Smooth muscle cell (in vitro differentiated cells): ENCODE data around the gene ITGAE. TPM values are rescaled to one million over a fixed set of nuclear protein-coding genes. Genes with fewer than 3 reads are reported as not detected.

Source experiments
- DNase-seq: peaks from one replicate; lab custom pipeline; 2025; ENCODE audit not compliant: unreplicated experiment; lab: John Stamatoyannopoulos, UW
- H2AFZ ChIP-seq: fragments of 200-600 bp; sonication (generic); 2 replicates; pipeline ENCODE4 v1.6.0; 2016; ENCODE audit warnings: antibody characterized with exemption, low read depth, mild to moderate bottlenecking
- H3F3A ChIP-seq: fragments of 200-600 bp; sonication (generic); 2 replicates; pipeline ENCODE4 v1.6.0; 2017; ENCODE audit warnings: antibody characterized with exemption, low read depth
- H3K27ac ChIP-seq: fragments of 200-600 bp; sonication (generic); 2 replicates; pipeline ENCODE4 v1.5.1; 2016; ENCODE audit warnings: low read depth, mild to moderate bottlenecking
- H3K27me3 ChIP-seq: fragments of 200-600 bp; sonication (generic); 2 replicates; pipeline ENCODE4 v1.6.1; 2016; ENCODE audit warnings: low read depth, mild to moderate bottlenecking
- H3K36me3 ChIP-seq: fragments of 200-600 bp; sonication (generic); 2 replicates; pipeline ENCODE4 v1.5.1; 2016; ENCODE audit warnings: low read depth
- H3K4me1 ChIP-seq: fragments of 200-600 bp; sonication (generic); 2 replicates; pipeline ENCODE4 v1.5.1; 2016; ENCODE audit warnings: low read depth
- H3K4me2 ChIP-seq: fragments of 200-600 bp; sonication (generic); 2 replicates; pipeline ENCODE4 v1.6.0; 2016; ENCODE audit warnings: mild to moderate bottlenecking
- H3K4me3 ChIP-seq: fragments of 200-600 bp; sonication (generic); 2 replicates; pipeline ENCODE4 v1.5.1; 2016; ENCODE audit warnings: mild to moderate bottlenecking
- H3K79me2 ChIP-seq: fragments of 200-600 bp; sonication (generic); 2 replicates; pipeline ENCODE4 v1.6.0; 2016; ENCODE audit warnings: low read depth, mild to moderate bottlenecking
- H3K9ac ChIP-seq: fragments of 200-600 bp; sonication (generic); 2 replicates; pipeline ENCODE4 v1.6.0; 2016; ENCODE audit warnings: low read depth
- H3K9me3 ChIP-seq: fragments of 200-600 bp; sonication (generic); replicated peaks from 2 replicates; pipeline ENCODE4 v1.5.1; 2016; ENCODE audit warnings: low read depth
- H4K20me1 ChIP-seq: fragments of 200-600 bp; sonication (generic); 2 replicates; pipeline ENCODE4 v1.6.0; 2016; ENCODE audit warnings: low read depth
- WGBS: methylation state at CpG from one replicate; pipeline ENCODE4 v1.1.7; 2016; ENCODE audit warnings: low lambda C conversion rate; 5-methylcytosine and 5-hydroxymethylcytosine counted together
- polyA plus RNA-seq: library from polyadenylated mRNA; unstranded; fragments of >200 nt; fragmentation: Nextera tagmentation; extraction: Ambion mirVana; gene quantifications from 2 replicates; pipeline ENCODE4 v1.2.1, GENCODE V29; 2016
- total RNA-seq: library from RNA; depleted of rRNA; stranded (reverse); fragments of >200 nt; gene quantifications from 2 replicates; pipeline ENCODE4 v1.2.3, GENCODE V29; 2014
- TF ChIP-seq, protein P1 (sequence below): fragments of 200-600 bp; sonication (generic); IDR thresholded peaks from 2 replicates; pipeline ENCODE4 v1.5.1; 2017; ENCODE audit warnings: borderline replicate concordance, mild to moderate bottlenecking, antibody characterized with exemption; ENCODE audit not compliant: insufficient read depth, poor library complexity, severe bottlenecking

Gene ITGAE
- total and polyA plus RNA-seq, 2 experiments from 2014 or later: 43.8 to 66.7 TPM

DNA sequence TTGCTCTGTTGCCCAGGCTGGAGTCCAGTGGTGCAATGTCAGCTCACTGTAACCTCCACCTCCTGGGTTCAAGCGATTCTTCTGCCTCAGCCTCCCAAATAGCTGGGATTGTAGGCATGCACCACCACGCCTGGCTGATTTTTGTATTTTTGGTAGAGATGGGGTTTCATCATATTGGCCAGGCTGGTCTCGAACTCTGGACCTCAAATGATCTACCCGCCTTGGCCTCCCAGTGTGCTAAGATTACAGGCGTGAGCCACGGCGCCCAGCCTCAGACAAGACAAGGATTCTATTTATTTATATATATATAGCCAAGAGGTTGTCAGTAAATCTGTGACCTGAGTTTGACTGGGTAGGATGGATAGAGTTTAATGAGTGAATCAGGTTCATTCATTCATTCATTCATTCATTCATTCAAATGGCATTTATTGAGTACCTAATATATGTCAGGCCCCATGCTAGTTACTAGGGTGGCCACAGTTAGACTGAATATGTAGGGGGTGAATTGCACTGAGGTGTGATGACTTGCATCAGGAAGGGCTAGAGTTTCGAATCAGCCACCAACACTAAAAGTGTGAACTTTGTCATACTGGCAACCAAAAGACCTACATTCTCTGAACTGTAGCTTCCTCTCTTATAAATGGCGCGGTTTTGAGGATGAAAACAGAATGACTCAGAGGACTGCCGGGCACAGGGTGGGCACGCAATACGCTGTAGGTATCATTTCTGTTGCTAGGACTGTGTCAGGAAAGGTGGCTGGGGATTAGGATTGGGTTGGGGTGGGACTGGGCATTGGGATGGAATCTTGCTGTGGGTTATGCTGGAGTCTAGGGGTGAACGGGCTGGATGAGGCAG, 37.8 kb downstream of the ITGAE start:
- no peak overlapping the region for H3K27ac ChIP-seq
- H3K4me2 ChIP-seq: no peak overlapping the region
- DNase-seq: no peak
- no peaks in the 10 kb centered on the region for H3K36me3 ChIP-seq
- H4K20me1 ChIP-seq: no peaks in the 10 kb centered on the region
- no peaks in the 10 kb centered on the region for H3K4me1 ChIP-seq
- no peak overlapping the region for H3K9ac ChIP-seq
- no peaks in the 10 kb centered on the region for H3K79me2 ChIP-seq
- TF ChIP-seq, protein P1, sequence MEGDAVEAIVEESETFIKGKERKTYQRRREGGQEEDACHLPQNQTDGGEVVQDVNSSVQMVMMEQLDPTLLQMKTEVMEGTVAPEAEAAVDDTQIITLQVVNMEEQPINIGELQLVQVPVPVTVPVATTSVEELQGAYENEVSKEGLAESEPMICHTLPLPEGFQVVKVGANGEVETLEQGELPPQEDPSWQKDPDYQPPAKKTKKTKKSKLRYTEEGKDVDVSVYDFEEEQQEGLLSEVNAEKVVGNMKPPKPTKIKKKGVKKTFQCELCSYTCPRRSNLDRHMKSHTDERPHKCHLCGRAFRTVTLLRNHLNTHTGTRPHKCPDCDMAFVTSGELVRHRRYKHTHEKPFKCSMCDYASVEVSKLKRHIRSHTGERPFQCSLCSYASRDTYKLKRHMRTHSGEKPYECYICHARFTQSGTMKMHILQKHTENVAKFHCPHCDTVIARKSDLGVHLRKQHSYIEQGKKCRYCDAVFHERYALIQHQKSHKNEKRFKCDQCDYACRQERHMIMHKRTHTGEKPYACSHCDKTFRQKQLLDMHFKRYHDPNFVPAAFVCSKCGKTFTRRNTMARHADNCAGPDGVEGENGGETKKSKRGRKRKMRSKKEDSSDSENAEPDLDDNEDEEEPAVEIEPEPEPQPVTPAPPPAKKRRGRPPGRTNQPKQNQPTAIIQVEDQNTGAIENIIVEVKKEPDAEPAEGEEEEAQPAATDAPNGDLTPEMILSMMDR: no peak
- no peaks in the 10 kb centered on the region for H3K9me3 ChIP-seq
- no peaks in the 10 kb centered on the region for H3K27me3 ChIP-seq
- H3K4me3 ChIP-seq: no peak overlapping the region
- 94% methylated on average over 14 of the region's 14 CpGs for WGBS
- H2AFZ ChIP-seq: no peak overlapping the region
- H3F3A ChIP-seq: no peaks in the 10 kb centered on the region

DNA sequence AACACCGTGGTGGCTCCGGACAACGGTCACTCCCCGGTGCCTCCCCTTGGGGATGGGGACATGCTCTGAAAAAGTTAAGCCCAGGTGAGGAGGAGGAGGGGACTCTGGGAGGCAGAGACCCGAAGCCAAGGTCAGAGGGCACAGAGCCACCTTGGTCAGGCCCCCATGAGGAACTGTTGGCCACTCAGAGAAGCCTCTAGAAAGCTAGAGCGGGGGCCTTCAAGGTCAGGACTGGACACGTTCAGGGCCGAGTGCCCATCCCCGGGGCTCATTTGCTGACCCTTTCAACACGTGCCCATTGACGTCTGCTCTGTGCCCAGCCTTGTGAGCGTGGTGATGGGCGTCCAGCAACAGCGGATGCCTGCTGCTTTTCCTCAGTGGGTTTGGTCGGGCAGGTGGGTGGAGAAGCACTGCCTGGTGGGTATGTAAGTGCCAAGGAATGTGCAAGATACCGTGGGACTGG, 39.0 kb downstream of the ITGAE start:
- H3K4me2 ChIP-seq: no peak overlapping the region
- no peak overlapping the region for H3K4me3 ChIP-seq
- H3K9me3 ChIP-seq: no peaks in the 10 kb centered on the region
- no peaks in the 10 kb centered on the region for H3F3A ChIP-seq
- no peaks in the 10 kb centered on the region for H4K20me1 ChIP-seq
- H3K27ac ChIP-seq: no peak overlapping the region
- H3K27me3 ChIP-seq: no peaks in the 10 kb centered on the region
- no peaks in the 10 kb centered on the region for H3K79me2 ChIP-seq
- no peaks in the 10 kb centered on the region for H3K36me3 ChIP-seq
- TF ChIP-seq, protein P1: no peak
- H3K4me1 ChIP-seq: no peaks in the 10 kb centered on the region
- H3K9ac ChIP-seq: no peak overlapping the region
- no peak for DNase-seq
- H2AFZ ChIP-seq: no peak overlapping the region
- WGBS: 87% methylated on average over 16 of the region's 16 CpGs

DNA sequence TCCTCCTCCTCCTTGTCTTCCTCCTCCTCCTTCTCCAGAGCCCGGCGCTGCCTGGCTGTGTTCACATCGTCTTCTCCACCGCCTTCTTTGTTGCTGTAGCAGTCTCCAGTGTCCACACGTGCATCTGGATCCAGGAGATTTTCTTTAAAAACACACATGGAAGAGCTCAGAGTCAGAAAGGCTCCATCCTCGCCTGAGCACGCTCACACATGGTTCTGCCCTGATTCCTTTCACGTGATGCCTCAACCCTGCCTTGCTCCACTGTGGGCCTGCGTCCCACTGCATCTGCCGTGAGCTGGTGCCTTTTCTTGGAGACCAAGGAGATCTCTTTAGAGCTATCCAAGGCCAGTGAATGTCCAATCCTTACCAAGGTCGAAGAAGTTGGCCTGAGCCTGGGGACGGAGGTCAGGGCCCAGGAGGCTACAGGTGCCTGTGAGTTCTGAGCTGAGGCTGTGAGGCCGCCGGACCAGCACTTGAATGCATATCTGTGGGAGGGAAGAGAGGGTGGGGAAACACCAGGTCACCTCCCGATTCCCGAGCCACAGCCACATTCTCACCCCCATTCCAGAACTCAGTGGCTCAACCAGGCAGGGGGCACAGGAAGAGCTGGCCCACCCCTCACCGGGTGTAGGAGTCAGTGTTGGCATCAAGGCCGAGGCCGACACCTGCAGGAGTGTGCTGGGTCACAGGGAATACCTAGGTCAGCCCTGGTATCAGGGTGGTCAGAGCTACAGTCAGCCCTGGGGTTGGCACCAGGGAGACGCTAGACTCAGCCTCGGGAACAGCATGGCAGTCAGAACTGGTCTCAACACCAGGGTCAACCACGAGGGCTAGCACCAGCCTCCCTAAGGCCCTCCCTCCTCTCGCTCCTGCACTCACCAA, 39.7 kb downstream of the ITGAE start:
- no peaks in the 10 kb centered on the region for H3K79me2 ChIP-seq
- H2AFZ ChIP-seq: no peak overlapping the region
- no peak overlapping the region for H3K4me2 ChIP-seq
- no peaks in the 10 kb centered on the region for H3K36me3 ChIP-seq
- no peaks in the 10 kb centered on the region for H3K9me3 ChIP-seq
- no peak overlapping the region for H3K4me3 ChIP-seq
- no peak overlapping the region for H3K27ac ChIP-seq
- H3K27me3 ChIP-seq: no peaks in the 10 kb centered on the region
- no peaks in the 10 kb centered on the region for H3F3A ChIP-seq
- H4K20me1 ChIP-seq: no peaks in the 10 kb centered on the region
- no peak overlapping the region for H3K9ac ChIP-seq
- TF ChIP-seq, protein P1: no peak
- no peak for DNase-seq
- 88% methylated on average over 23 of the region's 23 CpGs for WGBS
- H3K4me1 ChIP-seq: no peaks in the 10 kb centered on the region
